NCI-H748 (cell line): ENCODE data around the gene ATP11A.
A peak's percentile ranks its signal among the peaks of the same experiment; 100 is the strongest.
"Not testable (repeated sequence)": the region's sequence is repeated elsewhere in the genome, so short reads cannot be mapped to it uniquely, and the experiment has no call there.

Source experiments
- DNase-seq: peaks from one replicate; lab custom pipeline; 2025; ENCODE audit not compliant: unreplicated experiment; lab: John Stamatoyannopoulos, UW

The ATP11A gene

DNA sequence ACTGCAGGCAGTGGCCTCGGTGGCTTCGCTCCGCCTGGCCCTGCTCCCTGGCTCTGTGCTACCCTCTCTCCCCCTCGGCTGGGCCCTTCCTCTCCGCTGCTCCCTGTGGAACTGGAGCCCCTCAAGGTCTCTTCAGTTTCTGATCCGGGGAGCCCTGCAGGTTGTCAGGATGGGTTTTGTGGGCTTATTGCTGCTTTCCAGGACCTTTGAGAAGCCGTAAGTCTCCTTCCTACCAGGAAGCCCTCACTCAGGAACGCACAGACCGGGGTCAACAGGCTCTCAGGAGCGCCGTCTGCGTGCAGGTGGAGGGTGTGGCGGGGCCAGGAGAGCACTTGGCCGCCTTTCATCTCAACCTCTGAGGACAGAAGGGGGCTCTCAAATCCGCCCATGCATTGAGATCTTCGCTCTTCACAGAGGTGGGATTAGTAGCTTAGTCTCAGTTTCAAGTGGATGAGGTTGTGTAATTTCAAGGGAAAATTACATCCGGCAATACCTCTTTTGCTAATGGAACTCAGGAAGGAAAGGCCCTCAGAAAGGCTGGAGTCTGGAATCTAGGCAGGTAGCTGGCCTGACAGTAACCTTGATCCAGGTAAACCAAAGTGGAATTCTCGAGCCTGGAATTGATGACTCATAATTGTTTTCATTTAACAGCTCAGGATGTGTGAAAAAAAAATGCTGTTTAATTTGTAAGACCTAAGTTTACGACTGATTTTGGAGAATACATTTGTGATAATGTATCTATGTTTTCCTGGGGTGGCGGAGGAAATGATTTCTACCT lies 102.0 kb downstream of the ATP11A start:
- peak; percentile 29 for DNase-seq

DNA sequence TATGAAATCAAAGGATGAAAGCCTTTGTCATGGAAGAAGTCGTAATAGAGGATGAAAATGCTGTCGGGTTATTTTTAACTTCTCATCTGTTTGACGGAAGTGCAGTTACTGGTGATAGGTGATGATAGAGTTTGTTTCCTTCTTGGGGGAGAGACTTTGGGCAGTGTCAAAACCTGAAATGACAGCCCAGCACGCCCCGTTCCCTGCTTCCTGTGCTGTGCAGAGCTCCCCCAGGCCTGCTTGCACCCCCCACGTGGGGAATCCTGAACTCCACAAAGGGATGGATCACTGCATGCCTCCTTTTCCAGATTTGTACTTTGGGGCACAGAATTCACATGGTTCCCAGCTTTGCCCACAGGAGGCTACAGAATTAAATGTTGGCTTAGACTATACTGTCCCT lies 102.7 kb downstream of the ATP11A start:
- no peak for DNase-seq

DNA sequence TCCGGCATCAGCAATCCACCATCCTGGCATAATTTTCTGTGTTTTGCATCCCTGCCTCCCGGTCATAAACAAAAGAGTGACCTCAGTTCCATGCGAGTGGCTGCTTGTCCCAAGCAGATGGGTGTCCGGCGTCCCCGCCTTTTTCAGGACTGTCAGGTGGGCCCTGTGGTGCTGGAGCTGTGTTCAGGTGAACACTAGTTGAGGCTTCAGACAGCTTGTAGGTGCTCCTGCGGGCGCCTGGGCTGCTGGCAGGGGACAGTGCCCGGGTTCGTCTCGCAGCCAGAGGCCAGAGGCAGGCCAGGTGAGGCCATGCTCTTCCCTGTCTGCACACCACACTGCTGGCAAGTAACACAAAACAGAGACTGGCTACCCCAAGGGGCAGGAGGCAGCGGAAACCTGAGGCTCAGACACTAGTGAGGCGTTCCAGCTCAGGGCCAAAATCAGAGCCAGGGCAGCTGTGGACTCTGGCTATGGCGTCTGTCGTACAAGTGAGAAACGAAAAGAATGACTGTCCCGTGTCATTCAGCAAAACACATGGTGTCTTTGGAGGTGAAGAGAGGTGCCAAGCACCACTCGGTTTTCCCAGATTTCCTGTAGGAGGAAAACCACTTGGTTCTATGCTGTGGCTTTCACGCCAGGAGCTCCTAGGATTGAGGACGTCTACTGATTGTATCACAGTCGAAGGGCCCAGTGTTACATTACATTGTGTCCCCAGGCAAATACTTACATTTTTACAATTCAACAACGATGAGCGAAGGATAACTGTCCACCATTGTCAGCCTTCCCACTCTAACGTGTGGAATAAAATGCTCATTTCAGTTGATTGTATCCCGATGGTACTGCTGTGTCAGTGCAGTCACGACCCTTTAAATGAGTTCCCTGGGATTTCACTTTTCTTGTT lies 104.0 kb downstream of the ATP11A start:
- no peak for DNase-seq

DNA sequence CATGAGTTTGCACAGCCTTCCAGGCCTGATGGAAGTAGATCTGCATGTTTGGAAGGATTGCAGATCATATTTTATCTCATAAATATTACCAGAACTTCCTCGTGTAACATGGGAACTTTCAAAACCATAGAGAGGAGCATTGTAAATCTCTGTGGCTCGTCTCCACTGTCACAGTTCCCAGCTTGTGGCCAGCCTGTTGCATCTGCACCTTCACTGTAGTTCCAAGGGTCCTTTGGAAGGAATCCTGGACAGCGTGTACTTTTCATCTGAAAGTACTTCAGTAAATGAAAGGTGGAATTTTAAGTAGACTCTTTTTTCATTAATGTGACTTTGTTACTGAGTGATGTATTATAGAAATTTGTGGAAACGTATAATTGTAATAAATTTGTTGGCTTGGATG lies 105.4 kb downstream of the ATP11A start:
- no peak for DNase-seq

DNA sequence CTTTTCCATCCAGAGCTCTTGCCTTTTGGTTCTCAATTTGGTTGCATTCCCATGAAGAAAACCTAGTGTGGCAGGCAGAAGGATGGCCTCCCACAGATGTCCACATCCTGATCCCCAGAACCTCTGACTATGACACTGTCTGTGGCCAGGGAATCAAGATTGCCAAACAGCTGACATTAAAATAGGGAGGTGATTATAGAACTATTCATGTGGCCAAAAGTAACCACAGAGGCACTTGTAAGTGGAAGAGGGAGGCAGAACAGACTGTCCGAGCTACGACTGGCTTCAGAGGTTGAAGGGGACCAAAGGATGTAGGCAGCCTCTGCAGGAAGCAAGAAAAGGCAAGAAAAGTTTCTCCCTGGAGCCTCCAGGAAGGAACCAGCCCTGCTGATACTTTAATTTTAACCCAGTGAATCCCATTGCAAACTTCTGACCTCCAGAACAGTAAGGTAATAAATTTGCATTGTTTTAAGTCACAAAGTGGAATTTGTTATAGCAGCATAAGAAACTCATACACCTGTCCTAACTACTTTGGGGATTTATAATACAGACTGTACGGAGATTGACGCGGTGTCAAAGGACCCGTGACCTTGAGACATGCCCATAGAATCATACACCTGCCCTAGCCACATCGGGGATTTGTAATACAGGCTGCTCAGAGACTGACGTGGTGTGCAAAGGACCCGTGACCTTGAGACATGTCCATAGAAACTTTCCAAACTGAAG lies 106.5 kb downstream of the ATP11A start:
- no peak for DNase-seq

DNA sequence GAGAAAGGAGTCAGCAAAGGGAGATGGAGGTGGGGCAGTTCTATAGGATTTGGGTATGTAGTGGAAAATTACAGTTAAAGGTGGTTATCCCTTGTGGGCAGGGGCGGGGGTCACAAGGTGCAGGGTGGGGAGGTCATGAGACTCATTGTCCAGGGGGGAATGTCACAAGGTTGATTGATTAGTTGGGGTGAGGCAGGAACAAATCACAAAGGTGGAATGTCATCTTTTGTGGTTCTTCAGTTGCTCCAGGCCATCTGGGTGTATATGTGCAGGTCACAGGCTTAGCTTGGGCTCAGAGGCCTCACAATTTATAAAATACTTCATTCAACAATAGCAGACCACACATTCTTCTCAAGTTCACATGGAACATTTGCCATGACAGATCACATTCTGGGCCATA lies 109.6 kb downstream of the ATP11A start:
- DNase-seq, result no peak

DNA sequence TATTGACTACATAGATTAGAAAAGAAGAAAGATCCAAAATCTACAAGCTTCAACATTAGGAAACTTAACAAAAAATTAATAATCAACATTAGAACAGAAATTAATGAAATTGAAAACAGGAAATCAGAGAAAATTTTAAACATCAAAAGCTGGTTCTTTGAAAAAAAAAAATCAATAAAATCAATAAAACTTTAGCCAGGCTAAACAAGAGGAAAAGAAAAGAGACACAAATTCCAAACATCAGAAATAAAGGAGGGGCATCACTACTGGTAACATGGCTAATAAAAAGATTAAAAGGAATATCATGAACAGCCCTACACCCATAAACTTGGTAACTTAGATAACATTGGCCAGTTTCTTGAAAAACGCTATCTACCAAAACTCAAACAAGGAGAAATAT lies 110.2 kb downstream of the ATP11A start:
- DNase-seq, result no peak

DNA sequence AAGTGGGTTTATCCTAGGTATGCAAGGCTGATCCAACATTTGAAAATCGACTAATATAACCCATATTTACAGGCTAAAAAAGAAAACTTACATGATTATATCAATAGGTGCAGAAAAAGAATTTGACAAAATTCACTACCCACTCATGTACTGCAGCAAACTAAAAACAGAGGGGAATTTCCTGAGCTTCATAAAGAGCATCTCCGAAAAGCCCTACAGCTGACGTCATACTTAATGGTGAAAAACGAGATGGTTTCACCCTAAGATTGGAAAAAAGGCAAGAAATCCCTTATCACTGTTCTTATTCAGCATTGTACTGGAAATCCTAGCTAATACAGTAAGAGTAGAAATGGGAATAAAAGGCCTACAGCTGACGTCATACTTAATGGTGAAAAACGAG lies 111.0 kb downstream of the ATP11A start:
- not testable (repeated sequence) for DNase-seq

DNA sequence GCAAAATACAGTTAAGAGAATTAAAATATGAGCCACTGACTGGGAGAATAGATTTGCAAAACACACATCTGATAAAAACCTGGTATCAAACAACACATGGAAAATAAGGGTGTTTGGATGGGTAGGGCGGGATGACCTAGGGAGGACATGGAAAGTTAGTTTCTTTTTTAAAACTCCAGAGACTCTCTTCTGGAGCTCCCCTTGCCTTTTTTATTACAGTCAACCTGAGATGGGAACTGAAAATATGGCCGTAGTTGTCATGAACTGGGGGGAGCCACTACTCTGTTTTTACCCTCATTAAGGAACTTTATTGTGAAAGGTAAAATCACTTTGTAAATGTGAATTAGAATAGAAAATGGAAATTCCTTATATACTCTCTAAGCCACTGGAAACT lies 113.0 kb downstream of the ATP11A start:
- DNase-seq, result no peak

DNA sequence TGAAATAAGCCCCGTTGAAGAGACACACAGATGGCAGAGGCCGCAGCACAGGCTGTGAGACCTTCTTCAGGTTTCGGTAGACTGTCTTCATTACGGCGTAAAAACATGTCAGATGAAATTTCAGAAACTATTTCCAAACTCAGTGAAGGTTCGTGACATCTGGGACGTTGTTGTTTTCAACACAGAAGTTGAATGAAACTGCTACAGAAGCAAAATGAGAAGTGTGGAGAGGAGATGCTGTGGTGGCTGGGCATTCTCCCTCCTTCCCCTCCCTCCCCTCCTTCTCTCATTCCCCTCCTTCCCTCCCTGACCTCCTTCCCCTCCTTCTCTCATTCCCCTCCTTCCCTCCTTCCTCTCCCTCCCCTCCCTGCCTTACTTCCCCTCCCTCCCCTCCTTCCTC lies 113.6 kb downstream of the ATP11A start:
- DNase-seq, result no peak

DNA sequence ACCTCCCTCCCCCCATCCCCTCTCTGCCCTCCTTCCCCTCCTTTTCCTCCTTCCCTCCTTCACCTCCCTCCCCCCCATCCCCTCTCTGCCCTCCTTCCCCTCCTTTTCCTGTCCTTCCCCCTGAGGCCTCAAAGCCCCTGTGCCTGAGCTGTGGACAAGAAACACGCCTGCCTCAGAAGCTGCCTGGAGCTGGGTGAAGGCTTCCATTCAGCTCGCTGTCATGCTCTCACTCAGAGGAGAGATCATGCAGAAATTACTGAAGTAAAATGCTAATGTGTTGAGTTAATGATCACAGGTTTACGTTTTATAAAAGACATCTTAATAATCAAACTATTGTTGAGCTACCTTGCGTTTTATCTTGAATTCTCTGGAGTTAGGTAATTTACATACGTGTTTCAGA lies 114.5 kb downstream of the ATP11A start:
- no peak for DNase-seq

DNA sequence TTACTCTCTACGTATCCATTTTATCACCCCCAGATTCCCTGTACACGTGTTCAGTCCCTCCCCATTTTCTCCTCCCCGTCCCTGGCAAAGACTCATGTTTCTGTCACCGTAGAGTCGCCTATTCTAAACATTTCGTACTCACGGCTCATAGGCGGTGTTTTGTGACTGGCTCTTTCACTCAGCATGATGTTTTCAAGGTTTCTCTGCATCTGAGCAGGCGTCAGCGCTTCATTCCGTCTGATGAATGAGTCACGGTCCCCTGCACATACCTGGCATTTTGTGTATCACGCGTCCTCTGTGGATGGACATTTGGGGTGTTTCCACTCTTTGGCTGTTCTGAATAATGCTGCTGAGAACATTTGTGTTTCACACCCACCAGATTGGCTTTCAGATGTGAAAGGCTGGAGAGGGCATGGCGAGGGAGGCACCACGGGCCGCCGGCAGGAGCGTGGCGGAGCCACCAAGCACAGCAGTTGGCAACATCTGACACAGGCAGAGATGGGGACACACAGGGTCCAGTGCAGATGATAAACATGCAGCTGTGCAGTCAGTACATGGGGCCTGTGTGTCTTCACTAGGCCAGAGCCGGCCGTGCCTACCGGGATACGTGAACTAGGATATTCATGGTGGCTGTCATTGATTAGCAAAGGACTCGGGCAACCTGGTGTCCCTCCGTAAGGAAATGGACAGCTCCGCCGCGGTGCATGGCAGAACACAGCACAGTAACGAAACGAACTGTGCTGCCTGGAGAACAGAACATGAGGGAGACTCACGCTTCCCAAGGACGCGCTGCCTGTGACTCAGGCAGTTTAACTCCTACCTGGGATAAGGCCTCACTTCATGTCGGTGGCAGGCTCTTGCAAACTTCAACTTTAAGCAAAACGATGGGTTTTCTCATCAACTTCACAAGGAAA lies 117.2 kb downstream of the ATP11A start:
- DNase-seq, result no peak

DNA sequence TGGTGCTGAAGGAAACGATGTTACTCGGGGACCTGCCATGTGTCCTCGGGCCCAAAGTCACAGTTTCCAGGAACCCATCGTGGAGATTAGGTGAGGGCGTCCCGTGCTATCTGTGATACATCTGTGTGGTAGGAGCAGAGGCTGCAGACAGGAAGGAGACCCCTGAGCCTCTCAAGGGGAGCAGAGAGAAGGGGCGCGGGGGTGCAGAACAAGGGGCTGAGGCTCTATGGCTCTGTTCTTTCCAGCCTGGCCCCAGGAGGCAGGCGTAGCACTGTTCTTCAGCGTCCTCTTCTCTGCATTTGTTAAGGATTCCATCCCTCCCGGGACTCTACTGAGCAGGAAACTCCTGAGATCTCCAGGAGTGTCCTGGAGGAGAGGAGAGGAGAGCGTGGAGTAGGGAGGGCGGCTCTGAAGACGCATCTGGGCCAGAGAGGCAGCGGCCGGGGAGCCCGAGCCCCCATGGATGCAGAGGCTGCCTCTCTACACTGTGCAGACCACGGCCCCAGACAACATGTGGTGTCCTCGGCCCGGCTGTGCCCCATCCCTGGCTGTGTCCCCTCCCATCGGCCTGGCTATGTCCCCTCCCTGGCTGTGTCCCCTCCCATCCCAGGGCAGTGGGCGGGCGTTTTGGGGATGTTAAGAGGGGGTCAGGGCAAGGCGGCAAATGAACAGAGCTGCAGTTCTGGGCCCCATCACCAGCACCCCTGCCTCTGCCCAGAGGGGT lies 118.0 kb downstream of the ATP11A start:
- DNase-seq, result no peak

DNA sequence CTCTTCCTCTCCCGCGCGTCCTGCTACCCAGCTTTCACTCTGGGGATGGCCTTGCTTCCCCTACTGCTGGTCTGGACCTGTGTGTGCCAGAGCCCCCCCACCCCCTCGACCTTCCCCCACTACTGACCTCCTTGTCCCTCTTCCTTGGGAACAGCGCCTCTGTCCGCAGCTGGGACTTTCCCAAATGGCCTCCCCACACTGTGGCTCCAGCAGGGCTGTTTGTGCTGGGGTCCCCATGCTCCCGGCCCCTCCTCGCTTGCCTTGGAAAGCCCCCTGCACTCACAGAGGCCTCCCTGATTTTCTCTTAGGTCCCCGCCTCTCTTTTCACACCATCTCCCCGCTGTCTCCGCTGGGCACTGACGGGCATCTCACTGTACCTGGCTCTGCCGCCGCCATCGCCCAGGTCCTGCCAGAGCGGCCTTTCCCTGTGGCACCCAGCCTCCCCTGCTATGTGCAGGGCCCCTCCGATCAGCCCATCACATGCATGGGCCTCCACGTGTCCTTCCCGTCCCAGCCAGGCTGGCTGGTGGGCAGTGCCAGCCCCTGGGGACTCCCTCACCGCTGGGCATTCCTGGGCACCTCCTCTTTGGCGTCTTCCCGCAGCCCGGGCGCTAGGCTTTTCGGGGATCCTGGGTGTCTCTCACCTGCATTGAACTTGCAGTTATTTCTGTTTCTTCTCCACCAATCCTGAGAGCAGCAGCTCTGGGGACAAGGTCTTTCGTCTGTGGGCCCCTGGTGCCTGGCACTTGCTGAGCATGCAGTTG lies 118.7 kb downstream of the ATP11A start:
- DNase-seq, result no peak

DNA sequence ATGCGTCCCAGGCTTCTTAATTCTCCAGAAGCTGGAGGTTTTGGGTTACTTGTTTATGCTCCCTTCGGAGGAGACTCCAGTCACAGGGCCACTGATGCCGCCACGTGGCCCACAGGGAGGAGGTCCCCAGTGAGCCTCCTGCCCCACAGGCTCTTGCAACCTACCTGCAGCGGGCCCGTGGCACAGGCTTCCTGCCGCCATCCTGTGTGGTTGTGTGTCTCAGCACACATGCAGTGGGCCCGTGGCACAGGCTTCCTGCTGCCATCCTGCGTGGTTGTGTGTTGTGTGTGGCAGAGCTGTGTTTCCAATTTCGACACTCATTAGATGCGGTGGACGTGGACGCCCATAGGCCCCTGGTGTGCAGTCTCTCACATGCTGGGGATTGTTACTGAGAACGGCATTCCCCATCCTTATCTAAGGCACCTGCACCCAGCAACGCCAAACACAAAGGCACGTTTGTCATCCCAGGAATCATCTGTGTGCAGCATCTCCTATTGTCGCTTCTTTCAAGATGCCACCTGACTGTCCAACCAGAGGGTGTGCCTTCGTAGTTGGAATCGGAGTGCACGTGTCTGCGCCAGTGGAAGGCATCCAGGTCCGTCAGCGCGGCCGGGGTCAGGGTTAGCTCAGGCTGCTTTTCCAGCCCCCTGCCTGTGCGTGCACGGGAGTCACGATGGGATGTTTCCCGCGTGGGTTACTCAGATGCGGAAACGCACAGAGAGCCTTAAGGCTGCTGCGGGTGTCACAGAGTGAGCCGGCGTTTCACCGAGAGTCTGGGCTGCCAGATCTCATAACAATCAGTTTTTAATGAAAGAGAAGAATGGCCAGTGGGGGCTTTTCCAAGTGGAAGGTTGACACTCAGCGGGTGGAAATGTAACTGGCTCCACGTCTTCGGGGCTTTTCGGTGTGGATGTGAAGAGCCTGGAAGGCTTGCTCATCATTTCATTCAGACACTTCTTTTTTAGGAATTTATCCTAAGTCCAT lies 119.8 kb downstream of the ATP11A start:
- DNase-seq, result no peak

DNA sequence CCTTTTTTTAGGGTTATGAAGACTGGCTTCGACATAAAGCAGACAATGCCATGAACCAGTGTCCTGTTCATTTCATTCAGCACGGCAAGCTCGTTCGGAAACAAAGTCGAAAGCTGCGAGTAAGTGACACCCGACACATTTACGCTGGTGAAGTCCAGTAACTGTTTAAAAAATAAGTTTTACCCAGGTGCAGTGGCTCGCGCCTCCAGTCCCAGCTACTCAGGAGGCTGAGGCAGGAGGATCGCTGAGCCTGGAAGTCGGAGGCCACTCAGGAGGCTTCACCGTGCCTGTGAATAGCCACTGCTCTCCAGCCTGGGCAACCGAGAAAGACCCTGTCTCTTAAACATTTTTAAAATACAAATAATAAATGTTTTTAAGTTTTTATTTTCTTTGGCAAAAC lies 120.8 kb downstream of the ATP11A start:
- DNase-seq, result no peak

DNA sequence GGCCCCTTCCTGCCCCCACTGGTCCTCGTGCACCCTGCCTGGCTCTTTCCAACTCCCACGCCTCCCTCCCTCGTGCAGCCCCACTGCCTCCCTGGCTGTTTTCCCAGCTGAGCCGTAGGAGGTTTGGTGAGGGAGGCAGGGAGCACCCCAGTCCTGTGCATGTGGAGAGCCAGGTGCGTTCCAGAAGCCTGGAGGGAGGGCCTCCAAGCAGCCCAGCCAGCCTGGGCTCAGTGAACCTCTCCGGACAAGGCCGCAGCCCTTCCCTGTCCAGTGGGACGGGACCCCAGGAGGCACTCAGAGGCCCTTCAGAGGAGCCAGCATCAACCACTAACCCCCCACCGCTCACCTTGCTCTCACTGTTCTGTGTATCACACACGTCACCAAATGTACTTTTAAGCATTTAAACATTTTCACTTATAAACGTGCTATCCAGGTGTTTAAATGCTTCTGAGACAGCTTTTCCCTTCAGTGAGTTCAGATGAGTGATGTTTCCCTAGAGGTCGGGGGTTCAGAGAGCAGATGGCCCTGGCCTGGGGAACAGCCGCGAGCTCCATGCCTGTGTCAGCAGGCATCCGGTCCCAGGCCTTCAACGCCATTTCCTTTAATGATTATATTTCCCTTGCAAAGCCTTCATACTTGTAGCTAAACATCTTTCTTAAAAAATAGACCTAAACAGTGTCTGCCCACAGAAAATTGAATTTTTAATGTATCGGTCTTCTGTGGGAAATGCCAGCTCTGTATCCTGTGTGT lies 122.6 kb downstream of the ATP11A start:
- no peak for DNase-seq
